Body of pancreas (tissue), 4 donors: ENCODE data around the gene MAB21L4.

Source experiments
- CTCF ChIP-seq, 7 experiments: fragments of 450-650 bp in 4 of 7; fragments of 200-600 bp in 3 of 7; sonication (generic) in 3 of 7; IDR thresholded peaks; one replicate each; pipeline ENCODE4 v1.5.1; 2016 to 2019; ENCODE audit warnings: antibody characterized with exemption in 7 of 7
- POLR2A ChIP-seq, 3 donors: fragments of 450-650 bp; IDR thresholded peaks; one replicate each; pipeline ENCODE4 v1.6.1; 2016; ENCODE audit warnings: antibody characterized with exemption in 3 of 3, mild to moderate bottlenecking in 2 of 3

GRCh38 chr2:240847817-240848216, 48.1 kb downstream of the MAB21L4 start:
- TF ChIP-seq CTCF (IDR thresholded peaks at IDR 0.05), result no peak
- no peak for TF ChIP-seq POLR2A (IDR thresholded peaks at IDR 0.05)
